GM12874 (cell line): ENCODE results near the gene LARGE1.

ENCODE experiments used
- TF ChIP-seq, protein P1 (sequence below): IDR thresholded peaks from 2 replicates; pipeline ENCODE4 v1.5.1; 2011; ENCODE audit warnings: low read depth, mild to moderate bottlenecking, control low read depth, low read length, moderate library complexity; ENCODE audit not compliant: insufficient read depth

LARGE1 gene

DNA sequence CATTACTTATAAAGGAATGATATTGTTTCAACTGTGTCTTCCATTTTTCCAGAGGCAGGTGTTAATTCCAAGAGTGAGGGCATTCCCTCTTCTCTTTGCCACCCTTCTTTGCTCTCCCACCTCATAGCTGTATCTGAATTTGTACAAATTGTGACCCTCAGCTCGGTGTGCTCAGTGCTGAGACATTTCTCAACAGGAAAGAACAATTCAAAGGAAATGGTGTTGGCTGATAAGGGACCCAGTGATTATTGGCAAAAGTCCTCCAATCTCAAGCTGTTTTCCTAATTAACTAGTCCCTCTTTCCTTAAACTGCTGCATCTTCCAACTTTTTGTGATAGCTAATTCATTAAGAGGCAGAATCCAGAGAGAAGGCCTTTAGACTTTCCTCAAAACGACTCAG lies 453.2 kb downstream of the LARGE1 start:
- TF ChIP-seq, protein P1, sequence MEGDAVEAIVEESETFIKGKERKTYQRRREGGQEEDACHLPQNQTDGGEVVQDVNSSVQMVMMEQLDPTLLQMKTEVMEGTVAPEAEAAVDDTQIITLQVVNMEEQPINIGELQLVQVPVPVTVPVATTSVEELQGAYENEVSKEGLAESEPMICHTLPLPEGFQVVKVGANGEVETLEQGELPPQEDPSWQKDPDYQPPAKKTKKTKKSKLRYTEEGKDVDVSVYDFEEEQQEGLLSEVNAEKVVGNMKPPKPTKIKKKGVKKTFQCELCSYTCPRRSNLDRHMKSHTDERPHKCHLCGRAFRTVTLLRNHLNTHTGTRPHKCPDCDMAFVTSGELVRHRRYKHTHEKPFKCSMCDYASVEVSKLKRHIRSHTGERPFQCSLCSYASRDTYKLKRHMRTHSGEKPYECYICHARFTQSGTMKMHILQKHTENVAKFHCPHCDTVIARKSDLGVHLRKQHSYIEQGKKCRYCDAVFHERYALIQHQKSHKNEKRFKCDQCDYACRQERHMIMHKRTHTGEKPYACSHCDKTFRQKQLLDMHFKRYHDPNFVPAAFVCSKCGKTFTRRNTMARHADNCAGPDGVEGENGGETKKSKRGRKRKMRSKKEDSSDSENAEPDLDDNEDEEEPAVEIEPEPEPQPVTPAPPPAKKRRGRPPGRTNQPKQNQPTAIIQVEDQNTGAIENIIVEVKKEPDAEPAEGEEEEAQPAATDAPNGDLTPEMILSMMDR, result no peak

- TF ChIP-seq, protein P1, result no peak
These were observed 454.7 kb downstream of the LARGE1 start for GRCh38 chr22:33465554-33465953.

DNA sequence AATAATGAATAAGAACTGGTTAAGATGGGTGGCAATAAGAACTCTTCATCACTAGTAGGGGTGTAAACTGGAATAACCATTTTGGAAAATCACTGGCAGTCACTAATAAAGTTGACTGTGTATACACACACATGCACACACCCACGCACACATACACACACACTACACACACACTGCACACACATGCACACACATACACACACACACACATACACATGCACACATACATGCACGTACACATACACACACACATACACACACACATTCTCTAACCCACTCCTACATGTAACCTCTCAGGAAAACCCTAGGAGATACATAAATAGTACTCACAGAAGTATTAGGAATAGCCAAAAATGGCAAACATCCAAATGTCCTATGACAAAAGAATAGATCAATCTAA lies 455.6 kb downstream of the LARGE1 start:
- TF ChIP-seq, protein P1, result no peak

DNA sequence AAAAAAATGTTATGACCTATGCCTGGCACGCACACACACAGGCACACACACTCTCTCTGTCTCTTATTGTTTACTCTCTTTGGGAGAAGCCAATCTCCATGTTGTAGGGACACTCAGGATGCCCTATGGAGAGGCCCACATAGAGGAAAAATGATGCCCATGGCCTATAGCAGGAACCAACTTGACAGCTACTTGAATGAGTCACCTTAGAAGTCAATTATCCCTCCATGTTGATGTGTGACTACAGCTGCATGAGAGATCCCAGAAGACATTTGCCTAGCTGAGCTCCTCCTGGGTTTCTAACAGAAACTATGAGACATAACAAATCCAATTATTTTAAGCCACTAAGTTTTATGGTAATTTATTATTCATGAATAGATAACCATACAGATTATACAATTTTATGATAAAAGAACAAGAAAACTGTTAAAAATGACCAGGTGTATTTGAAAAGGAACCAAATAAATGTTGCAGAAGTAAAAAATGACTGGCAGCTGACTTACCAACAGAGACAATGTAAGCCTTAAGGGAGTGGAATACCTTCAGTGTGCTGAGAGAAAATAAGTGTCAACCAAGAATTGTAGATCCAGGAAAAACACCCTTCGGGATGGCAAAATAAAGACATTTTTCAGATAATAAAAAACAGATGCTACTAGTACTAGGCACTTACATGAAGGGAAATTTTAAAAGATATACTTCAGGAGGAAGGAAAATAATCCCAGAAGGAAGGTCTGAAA lies 458.4 kb downstream of the LARGE1 start:
- TF ChIP-seq, protein P1, result no peak

DNA sequence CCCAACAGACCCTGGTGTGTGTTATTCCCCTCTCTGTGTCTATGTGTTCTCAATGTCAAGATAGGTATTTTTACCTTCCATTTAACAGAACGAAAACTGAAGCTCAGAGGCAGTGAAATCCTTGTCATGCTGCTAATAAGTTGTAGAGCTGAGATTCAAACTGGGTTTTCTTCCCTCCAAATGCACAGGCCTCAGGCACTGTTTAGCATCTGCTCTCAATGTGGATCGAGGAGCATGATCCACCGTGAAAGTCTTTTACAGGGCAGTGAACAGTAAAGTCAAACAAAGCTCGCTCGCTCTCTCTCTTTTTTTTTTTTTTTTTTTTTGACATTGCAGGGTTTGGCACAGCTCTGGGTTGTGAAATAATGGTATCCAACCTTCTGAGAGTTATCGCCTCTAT lies 461.1 kb downstream of the LARGE1 start:
- TF ChIP-seq, protein P1, result no peak

GRCh38 chr22:33456511-33456910 lies 463.8 kb downstream of the LARGE1 start:
- TF ChIP-seq, protein P1, result no peak

- TF ChIP-seq, protein P1, result no peak
These were observed 465.2 kb downstream of the LARGE1 start for GRCh38 chr22:33455036-33455435.
